Inflammatory macrophage (primary cell): ENCODE results near the gene TUBB2A.
"Not testable (repeated sequence)": the region's sequence is repeated elsewhere in the genome, so short reads cannot be mapped to it uniquely, and the experiment has no call there.

Source experiments
- DNase-seq, 2 donors: peaks; one replicate each; pipeline ENCODE4 v3.0.0-alpha.2; 2020 to 2022
- total RNA-seq, 18 experiments: gene quantifications; one replicate each; lab custom pipeline; 2026; ENCODE audit warnings: mixed read lengths in 6 of 18, inconsistent platforms in 2 of 18; lab: John Stamatoyannopoulos, UW

Gene TUBB2A
- total RNA-seq, result 12.6 to 113 (median 33.0) reads per million in 18 experiments

DNA sequence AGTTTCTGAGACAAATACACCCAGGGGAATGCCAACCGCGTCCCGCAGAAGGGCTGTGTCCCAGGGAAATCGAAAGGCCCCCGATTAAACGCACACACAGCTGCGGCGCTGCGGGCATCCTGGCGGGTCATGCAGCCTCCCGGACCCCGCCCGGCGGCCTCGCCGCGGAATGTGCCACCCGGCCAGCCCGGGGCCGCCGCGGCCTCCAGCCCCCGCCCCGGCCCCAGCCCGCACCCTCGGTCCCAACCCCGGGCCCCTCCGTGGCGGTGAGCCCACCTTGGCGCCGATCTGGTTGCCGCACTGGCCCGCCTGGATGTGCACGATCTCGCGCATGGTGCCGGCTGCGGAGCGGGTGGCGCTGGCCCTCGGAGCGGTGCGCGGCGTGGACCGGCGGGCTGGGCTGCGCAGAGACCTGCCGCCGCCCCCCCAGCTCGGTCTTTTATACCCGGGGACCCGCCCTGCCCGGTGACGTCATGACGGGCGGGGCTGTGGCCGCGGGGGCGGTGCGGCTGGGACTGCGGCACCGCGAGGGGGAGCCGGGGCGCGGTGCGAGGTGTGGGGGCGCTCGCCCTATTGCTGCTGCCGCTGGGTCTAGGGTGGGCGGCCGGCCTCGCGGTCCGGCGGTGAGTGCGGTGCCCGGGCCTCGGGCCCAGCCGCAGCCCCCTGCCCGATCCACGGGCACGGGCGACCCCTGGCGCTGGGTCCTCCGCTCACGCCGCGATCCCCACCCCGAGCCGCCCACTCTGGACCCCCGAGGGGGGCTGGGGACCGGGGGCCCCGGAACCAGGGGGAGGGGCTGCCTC, at the start of gene TUBB2A:
Gene TUBB2A (minus strand): TSS at position 414 of the 803 bp plus-strand sequence. CDS start 81 bp downstream, at position 333.
- DNase-seq, result peak; percentile 83 to 90

DNA sequence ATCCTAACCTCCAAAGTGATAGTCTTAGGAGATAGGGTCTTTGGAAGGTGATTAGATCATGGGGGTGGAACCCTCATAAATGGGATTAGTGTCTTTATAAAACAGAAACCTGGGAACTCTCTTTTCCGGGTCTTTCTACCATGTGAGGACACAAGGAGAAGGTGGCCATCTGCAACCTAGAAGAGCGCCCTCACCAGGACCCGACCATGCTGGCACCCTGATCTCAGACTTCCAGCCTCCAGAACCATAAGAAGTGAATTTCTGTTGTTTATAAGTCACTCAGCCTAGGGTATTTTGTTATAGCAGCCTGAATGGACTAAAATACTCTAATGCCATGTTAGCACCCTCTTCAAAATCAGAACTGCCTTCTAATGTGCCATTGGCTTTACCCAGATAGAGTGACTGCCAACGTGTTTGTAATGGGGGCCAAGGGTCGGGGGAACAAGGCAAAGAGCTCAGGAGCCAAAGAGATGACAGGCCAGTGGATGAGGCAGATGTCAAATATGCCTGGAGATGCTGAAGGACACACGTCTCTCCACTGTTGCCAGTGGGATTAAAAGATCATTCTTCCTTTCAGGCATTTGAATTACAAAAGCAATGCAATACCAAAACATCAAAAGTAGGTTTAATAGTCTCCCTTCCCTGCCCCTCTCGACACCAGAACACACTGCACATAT, 49.1 kb upstream of the TUBB2A start:
- no peak for DNase-seq

DNA sequence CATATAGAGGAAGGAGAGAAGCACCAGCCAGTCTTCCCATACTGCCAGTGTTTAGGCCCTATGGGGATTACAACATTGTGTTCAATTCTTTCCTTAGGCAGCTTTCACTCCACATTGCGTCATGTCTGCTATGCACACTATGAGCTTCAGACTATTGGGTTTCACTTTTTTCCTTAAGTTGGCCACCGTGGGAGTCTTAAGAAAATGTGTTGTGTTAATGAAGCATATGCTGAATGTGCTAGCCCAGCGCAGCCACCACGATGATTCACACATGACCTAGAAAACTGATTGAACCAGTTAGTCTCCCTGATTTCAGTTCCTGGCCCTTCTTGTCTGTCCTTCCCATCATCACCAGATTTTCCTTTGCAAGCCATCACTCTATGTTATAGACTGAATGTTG, 48.6 kb upstream of the TUBB2A start:
- peak; percentile 56 to 65 for DNase-seq

GRCh38 chr6:3204921-3205320, 47.6 kb upstream of the TUBB2A start:
- DNase-seq, result no peak

- DNase-seq, result no peak
Observed at GRCh38 chr6:3202999-3203696, 45.8 kb upstream of the TUBB2A start.

GRCh38 chr6:3201388-3201787, 44.0 kb upstream of the TUBB2A start:
- DNase-seq, result no peak

DNA sequence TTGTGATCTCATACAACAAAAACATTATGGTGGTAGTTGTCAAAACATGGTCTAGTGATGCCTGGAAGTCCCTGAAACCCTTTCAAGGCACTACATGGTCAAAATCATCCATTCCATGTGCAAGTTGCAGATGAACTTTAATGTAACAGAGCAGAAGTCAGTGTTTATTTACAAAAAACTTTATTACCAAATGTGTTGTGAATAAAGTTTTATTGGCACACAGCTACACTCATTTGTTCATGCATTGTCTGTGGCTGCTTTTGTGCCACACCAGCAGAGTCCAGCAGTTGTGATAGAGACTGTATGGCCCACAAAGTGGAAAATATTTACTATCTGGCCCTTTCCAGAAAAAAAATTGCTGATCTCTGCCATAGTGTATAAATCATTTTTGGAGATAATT, 43.3 kb upstream of the TUBB2A start:
- DNase-seq, result no peak

- no peak for DNase-seq
Observed at GRCh38 chr6:3199382-3199781, 42.0 kb upstream of the TUBB2A start.

GRCh38 chr6:3197734-3198133, 40.4 kb upstream of the TUBB2A start:
- not testable (repeated sequence) for DNase-seq

GRCh38 chr6:3196770-3197169, 39.4 kb upstream of the TUBB2A start:
- no peak for DNase-seq

DNA sequence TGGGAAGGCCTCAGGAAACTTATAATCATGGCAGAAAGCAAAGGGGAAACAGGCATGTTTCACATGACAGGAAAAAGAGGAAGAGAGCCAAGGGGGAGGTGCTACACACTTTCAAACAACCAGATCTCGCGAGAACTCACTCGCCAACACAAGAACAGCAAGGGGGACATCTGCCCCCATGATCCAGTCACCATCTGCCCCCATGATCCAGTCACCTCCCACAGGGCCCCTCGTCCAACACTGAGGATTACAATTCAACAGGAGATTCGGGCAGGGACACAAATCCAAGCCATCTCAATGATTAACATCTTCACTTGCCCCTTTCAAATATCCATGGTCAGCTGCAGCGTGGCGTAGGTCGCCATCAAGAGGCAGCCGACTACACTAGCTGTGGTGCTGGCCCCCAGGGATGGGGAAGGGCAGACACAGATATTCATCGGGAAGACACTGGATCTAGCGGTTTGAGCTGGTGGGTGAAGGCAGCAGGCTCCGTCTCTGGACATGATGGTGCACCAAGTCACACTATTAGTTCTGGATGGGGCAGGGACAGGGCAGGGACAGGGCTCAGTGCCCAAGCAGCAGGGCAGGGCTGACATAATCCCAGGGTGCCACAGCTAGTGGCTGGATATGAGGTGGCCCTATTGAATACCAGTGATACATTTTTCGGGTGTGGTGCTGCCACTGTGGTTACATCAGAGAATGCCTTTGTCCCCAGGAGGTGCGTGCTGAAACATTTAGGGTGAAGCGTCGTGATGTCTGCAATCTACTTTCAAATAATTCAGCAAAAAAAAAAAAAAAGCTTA, 38.6 kb upstream of the TUBB2A start:
- no peak for DNase-seq

DNA sequence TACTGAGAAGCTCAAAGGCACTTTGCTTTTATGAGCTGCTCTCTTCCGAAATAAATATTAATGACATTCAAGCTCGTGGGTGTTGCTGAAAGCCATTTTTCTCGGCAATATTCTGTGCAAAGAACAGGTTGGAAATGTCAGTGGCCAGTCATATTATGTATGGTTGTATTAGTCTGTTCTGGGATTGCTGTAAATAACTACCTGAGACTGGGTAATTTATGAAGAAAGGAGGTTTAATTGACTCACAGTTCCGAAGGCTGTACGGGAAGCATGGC, 38.0 kb upstream of the TUBB2A start:
- no peak for DNase-seq

DNA sequence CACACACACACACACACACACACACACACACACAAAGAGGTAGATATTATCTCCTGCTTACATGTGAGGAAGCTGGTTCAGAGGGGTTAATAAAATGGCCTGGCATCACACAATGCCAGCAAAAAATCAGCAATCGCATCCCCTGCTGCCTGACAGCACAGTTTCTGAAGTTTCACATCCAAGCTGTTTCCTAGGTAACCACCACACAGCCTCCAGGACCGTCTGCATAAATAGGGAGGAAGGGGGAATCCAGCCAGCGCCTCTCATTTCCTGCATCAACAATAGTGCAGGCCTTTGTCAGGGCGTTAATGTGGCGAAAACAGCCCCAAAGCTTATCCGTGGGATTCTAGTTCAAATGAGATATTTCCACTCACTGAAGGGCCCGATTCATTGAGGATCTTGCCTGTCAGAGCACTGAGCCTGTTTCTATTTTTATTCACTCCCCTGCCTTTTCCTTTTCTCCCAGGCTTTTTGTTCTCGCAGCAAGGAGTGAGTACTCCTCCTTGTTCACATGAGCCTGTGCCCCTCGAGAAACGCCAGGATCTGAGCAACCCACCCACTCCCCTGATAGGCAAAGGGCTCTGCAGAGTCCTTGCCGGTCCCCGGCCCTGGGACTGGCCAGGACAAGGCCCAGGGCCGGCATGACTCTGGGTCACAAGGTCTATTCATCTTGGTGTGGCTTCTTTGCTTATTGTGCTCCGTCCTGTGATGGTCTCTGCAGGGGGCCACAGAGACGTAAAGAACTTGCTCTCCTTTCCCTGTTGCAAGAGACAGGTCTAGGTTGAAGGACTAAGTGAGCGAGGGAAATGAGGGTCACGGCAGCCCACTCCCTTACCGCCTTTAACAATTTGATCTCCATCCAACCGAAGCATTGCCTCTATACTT, 37.4 kb upstream of the TUBB2A start:
- no peak for DNase-seq

DNA sequence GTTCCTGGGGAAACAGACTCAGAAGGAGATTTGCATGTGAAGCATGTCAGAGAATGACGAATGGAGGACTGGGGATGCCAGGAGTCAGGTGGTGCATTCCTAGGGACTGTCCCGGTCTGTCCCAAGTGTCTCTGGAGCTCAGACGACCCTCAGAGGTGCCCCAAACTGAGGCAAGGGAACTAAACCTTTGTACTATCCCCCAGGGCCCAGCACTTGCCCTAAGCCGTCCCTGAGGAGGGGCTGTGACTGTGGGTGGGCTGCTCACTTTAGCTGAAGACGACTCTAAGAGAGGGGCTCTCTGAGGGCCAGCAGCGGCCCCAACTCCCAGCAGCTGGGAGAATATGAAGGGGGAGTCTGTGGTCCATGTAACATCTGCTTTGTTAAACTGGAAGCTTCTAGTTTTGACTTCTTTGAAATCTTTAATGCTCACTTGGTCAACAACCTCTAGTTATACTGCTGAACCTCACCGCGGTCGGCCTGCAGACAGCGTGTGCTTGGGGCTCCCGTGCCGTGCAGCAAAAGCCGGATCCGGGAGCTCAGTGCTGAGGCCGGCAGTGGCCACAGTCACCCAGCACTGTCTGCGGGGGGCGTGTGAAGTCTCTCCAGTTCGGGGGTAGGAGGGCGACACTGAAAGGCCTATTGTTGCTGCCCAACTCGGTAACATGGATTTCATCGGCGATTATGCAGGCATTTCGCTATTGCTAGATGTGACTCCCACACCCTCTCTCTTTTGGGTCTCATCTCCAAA, 35.9 kb upstream of the TUBB2A start:
- DNase-seq, result no peak

- DNase-seq, result no peak
Observed at GRCh38 chr6:3190779-3191178, 33.4 kb upstream of the TUBB2A start.

- no peak for DNase-seq
Observed at GRCh38 chr6:3190056-3190455, 32.7 kb upstream of the TUBB2A start.

- not testable (repeated sequence) for DNase-seq
Observed at GRCh38 chr6:3189192-3189591, 31.8 kb upstream of the TUBB2A start.

- DNase-seq, result no peak
Observed at GRCh38 chr6:3188262-3188661, 30.9 kb upstream of the TUBB2A start.

DNA sequence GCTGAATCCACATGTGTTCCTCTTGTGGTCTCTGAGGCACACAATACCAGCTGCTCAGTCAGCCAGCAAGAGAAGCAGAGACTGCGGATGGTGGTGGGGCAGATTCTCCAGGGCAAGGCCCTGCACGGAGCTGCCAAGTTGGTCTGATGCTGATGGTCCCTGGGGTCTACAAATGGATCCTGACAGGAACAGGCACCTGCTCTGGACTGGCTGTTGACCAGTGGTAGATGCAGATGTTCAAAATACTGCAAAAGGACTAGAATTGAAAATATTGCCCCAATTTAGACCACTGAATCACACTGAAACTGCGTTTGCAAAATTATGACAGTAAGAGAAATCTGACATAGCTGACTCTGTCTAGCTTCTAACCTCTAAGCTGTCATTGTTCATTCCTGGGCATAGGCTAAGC, 29.6 kb upstream of the TUBB2A start:
- no peak for DNase-seq

DNA sequence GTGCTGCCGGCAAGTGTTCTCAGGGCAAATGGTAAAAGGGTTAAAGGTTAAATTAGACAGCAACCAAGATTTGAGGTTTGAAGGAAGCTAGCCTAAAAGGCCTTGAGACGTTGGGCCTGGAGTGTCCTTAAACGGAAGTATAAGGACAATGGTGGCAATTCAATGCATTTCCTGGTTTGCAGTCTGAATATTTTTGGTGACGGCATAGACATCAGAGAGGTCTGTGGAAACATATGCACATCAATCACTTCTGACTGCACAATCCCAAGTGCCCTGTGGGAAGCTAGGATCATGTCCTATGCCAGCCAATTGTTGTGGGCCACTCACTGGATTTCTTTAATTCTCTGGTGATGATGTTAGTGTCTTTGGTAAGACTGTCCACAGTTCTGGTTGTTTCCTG, 25.7 kb upstream of the TUBB2A start:
- no peak for DNase-seq

DNA sequence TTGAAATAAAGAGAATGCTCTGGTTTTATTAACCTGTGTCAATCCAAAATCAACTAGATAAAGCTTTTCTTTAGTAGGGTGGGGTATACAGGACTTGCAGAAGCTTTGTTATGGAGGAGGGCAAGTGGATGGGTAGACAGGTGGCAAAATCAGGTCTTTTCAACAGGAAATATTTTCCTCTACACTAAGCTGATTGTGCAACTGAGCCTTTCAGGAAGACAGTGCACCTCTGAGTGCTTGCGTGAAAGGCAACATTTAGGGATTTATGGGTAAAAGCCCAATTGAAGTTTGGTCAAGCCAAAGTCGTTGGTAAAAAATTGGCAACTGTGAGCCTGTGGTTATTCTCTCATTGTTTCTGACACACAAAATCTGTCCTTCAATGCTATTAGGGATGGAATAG, 23.8 kb upstream of the TUBB2A start:
- no peak for DNase-seq
